Measurements from ENCODE around the gene RBKS.

GRCh38 chr2:27897717-27898116 is 7.5 kb upstream of the RBKS start:
- TF ChIP-seq CTCF (IDR thresholded peaks at IDR 0.05; ENCODE audit: insufficient read depth, low read length) = no peak
- no peak for TF ChIP-seq GABPA (IDR thresholded peaks at IDR 0.05; ENCODE audit: low read depth)
- no peak for TF ChIP-seq POLR2AphosphoS5 (IDR thresholded peaks at IDR 0.05; ENCODE audit: low read depth)
- TF ChIP-seq REST (IDR thresholded peaks at IDR 0.05; ENCODE audit: insufficient replicate concordance, low read depth) = no peak

Measured in HL-60 (cell line).